LHCN-M2 (cell line): ENCODE measurements around the gene PHF21B. TPM values are rescaled to one million over a fixed set of nuclear protein-coding genes. Genes with fewer than 3 reads are reported as not detected.

ENCODE experiments used
- DNase-seq: peaks from one replicate; pipeline ENCODE4 v3.0.0-alpha.2; 2012; ENCODE audit warnings: low read depth
- total RNA-seq: library from RNA; depleted of rRNA; stranded (reverse); fragments of >200 nt; gene quantifications from 2 replicates; pipeline ENCODE4 v1.2.3, GENCODE V29; 2014

The PHF21B gene
- total RNA-seq, 1 experiment from 2014 or later, result 0.98 TPM

DNA sequence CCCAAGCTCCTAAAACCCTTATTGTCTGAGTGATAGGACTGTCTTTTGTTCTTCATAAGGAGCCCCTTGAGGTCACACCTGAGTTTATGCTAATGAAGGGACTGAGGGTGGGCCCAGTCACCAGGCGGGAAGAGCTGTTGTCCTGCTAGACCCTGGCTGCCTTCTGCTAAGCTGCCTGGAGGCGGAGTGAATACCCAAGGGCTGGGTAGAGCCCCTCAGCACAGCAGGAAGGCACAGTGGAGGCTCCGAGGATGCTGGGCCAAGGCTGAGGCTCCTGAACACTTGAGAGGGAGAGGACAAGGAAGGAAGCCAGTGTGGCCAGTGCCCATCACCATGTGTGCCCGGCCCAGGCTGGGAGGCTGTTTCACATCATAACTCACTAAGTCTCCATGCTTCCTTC lies 4.8 kb upstream of the PHF21B start:
- no peak for DNase-seq

DNA sequence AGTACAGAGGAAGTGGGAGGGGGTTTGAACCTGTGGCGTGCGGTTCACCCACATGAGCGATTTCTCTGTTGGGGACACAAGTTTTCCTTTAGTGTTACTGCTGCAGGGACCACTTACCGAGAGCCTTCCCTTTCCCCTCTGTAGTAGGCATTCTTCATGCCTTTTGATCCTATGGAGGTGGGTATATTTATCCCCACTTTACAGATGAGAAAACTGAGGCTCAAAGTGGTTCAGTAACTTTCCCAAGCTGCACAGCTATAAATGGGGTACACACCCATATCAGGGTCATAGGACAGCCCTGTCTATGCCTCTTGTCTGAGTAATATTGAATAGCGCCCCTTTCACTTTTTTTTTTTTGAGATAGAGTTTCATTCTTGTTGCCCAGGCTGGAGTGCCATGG lies 3.3 kb upstream of the PHF21B start:
- no peak for DNase-seq

DNA sequence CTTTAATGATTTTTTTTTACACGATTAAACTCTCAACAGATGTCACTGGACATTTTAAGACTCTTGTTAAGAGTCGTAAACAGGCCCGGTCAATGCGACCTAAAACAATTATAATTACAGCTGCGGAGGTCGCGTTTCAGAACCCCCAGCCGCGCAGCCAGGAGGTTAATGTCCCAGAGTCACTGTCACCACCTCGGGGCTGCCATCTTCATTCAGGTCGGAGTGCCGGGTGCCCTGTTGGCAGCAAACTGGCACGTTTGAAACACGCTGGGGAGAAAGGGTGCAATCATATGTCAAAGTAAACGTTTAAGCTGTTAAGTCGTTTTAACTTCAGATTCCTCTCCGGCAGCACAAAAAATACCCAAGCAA lies 711 bp upstream of the PHF21B start:
- no peak for DNase-seq

DNA sequence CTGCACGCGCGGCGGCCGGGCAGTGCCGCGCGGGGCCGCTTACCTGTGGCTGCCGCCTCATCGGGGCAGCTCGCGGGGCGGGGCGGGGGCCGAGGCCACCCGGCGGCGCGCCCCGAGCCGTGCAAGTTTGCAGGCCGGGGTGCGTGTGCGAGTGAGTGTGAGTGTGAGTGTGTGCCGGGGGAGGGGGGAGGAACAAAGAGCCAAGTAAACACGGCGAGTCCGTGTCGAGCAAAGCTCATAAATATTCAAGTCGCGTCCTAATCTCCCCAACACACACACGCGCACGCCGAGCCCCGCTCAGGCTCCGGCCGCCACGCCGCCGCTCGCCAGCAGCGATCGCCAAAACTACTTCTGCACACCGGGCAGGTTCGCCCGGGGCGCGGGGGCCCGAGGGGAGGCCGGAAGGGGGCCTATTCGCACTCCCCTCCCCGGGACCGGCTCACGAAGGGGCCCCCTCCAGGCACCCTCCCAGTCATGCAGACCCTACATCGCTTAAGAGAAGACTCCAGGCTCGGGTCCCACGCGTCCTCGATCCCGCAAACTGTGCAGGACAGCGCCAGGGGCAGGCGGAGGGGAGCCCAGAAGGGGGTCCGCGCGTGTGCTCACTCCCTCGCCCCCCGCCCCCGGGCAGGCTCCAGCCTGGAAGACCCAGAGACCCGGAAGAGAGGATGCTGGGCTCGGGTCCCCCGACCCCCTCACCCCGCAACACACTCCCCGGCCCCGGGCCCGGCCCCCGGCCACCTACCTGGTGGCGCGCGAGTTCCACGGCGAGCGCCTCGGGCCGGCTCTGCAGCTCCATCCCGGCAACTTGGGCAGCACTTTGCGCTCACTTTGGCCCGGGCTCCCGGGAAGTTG lies 827 bp downstream of the PHF21B start:
- DNase-seq, result no peak

DNA sequence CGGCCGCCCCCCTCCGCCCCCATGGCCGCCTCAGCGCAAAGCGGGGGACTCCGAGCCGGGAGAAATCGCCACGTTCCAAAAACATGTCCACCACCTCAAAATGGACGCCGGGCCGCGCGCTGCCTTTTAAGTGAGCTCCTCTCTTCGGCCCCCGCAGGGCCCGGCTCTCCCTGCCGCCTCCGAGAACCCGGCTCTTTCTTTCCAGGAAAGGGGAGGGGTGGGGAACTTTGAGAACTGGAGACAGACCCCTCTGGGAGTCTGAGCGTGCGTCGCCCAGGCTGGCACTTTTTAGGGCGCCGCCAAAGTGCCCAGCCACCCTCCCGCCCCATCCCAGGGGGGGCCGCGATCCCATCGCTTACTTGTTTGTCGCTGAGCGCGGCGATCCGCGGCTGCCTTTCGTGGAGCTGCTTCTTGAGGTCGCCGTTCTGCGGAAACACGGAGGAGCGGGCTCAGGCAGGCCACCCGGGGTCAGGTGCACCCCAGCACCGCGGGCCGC lies 1.6 kb downstream of the PHF21B start:
- peak; percentile 10 for DNase-seq

DNA sequence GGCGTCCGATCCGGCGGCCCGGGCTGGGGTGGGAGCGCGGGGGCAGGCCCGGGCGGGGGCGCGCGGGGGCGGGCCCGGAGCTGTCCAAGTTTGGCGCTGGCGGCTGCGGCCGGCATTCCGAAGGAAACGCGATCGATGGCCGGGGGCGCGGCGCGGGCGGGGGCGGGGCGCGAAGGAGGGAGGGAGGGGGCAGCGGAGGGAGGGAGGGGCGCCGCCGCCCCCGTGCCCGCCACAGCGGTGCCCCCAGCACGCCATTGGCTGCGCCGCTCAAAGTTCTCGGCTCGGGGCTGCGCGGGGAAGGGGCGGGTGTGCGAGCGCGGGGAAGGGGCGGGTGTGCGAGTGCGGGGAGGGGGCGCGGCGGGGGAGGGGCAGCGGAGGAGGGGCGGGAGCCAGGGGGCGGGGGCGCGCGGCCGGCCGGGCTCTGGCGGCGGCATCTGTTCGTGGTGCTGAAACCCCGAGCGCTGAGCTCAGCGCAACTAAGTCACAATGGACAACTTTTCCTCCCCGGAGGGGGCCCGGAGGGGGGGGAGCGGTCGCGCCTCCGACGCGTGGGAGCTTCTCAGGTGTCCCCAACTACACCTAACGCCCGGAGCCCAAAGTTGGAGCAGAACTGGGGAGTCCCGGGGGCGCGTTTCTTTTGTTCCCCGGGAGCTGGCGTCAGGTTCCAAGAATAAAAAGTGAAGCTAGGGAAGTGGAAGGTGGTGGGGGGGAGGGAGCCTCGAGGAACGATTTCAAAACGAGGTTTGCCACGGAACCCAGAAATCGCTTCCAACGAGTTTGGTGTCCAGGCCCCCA lies 2.2 kb downstream of the PHF21B start:
- DNase-seq, result peak; percentile 14

DNA sequence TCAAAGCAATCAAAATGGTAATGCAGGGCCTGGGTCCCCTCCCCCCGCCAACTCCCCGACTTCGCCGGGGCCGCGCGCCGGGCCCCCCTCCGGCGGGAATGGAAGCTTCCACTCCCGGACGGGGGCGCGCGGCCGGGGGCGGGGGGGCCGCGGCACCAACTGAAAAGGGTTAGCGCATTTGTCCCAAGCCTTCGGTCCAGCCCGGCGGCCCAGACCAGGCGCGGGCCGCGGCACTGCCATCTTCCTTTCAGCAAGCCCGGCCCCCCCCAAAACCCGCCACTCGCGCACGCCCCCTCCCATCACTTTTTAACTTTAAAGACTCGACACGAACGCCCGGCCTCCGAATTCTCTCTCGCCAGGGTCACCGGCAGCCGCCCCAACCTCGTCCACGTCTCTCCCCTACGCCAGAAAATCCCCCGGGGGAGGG lies 2.8 kb downstream of the PHF21B start:
- no peak for DNase-seq

DNA sequence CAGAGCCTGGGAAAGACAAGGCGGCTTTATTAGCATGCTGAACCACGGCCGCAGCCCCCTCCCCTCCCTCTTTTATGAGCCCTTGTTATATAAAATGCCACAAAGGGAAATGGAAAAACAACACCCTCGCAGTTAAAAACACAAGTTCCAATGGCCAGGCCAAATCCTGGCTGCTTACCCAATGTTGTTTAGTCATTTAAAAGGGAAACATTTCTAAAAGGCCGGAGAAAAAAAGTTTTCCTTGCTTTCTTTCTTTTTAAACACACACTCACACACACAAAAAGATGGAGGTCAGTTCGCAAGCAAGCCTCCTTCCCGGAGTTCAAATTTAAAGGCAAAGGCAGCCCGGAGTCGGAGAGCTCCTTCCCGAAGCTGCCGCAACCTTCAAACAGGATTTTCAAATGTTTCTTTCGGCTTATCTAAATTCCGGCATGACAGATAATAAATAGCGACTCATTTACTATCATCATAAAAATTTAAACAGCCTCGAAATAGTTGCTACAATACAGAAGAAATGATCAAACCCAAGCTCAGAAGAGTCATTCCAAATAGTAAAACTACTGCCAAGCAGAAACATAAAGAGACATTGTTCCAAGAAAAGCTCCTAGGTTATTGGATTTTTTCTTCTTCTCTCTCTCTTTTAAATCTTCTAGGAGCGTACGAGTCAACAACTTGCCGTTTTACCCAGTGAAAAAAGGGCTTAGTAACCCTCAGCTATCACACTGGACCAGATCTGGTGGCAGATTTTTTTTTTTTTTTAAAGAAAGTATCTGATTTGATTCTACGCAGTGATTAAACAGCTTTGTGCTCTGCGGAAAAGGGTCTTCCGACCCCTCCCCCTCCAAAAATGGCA lies 3.5 kb downstream of the PHF21B start:
- DNase-seq, result no peak

DNA sequence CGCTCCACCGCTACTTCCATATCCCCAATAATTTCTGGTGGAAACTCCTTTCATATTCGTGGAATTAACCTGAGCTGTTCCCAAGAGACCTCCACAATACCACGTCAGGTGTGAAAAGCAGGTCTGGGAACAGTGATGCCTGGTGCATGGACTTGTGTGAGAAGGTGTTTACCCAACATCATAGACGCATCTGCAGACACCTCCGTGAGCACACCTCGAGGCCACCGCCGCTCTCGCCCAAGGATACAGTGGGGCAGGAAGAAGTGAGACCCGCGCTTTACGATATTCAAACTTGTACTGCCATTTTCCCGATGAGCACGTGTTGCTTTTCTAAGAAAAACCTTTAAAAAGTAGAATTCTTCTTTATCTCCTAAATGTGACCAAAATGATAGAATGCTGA lies 8.2 kb downstream of the PHF21B start:
- DNase-seq, result no peak

DNA sequence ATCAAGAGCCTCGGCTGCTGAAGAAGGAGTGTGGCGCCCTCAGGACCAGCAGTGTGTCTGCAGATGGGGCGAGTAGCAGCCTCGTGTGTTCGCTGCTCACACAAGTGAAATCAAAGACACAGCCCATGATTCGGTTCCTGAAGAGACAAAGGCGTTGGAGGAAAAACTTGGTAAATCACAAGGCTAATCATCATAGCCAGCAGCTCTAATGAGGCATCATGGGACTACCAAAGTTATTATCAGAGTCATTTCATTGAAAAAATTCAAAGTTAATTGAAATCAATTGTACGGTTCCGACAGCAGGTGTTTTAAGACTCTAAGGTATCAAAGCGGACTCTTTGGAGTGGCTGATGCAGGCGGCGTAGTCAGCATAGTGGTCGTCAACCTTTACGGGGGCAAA lies 9.5 kb downstream of the PHF21B start:
- no peak for DNase-seq

DNA sequence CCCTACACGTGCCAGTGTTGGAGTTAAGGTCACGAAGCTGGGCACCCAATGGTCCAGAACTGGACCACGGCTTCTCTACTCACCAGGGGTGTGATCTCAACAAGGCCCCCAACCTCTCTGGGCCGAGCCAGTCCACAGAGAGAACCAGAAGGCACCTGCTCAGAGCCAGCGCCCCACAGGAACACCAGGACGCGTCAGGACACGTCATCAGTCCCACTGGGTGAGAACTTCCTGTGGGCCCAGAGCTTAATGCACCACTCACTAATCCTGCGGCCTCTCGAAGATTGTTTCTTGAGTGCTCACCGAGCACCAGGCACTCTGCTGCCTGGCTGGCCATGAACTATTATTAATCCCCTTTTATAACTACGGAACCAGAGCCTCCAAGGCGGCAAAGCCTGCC lies 10.1 kb downstream of the PHF21B start:
- no peak for DNase-seq

DNA sequence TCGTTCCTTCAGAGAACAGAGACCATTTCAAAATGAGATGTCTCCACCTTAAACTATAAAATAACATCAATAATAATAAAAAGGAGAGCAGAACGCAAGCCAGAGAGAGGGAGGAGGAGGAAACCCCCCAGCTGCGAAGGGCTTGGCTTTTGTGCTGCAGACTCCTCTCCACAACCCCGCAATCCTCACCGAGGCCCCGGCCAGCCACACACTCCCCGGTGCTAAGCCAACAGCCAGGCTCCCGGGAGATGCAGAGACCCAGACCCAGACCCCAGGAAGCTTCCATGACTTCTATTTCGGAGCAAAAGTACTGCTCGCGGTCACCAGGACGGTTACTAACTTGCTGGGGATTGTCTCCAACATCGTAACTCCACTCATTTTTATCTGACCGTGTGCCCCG lies 10.6 kb downstream of the PHF21B start:
- no peak for DNase-seq

DNA sequence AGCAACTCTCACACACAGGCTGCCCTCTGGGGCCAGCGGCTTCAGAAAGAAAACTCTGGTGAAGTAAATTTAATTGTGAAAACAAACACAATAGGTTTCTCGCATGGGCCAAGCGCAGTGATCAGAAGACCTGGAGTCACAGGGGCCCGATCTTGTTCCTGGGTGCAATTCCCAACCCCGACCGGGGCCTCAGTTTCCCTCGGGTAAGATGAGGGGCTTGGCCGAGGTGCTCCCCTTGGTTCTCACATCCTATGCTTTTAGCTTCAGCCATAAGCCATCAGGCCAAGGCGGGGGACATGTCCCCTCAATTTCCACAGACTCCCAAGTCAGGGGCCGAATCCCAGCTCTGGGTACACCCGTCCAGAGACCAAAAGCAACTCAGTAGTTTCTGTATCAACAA lies 11.5 kb downstream of the PHF21B start:
- no peak for DNase-seq

DNA sequence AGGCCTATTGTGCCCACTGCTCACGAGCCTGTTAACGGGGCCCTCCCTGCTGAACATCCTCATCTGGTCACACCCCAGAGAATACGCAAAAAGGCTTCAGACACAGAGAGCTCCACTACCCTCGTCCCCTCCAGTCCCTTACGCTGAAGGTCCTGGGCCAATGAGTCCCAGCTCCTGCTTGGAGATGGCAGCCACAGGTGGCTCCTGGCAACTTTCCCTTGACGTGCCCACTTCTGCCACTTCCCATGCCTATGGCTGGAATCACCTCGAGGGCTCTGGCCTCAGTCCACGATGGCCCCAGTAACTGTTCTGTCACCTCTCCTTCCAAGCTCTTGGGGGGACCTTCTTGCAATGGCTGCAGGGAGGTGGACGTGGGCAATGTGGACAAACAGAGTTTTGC lies 12.7 kb downstream of the PHF21B start:
- DNase-seq, result no peak

DNA sequence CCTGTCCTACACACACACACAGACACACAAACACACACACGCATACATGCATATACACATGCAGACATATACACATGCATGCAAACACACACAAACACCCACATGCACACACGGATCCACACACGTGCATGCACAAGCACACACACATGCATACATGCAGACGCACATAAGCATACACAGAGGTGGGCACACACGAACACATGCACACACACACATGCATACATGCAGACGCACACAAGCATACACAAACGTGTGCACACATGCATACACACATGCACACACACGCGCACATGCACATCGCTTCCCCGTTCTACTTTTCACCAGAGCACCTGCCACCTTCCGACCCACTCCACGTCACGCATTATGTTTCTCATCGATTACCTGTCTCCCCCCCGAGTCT lies 13.2 kb downstream of the PHF21B start:
- no peak for DNase-seq

DNA sequence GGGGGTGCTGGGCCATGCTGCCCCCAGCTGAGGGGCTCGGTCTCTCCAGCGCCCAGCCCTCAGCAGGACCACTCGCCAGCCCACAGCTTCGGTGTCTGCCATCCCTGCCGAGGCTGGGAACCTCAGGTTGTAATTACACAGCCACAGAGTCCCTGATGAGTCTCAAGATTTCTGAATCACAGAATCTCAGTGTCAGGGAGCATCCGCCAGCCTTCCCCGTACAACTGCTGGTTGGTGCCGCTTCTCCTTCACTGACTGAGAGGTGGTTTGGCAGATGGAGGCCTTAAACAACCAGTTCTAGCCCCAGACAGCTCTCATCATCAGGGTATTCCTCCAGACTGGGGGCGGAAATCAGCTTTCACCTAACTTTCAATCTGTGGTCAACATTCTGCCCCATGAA lies 13.7 kb downstream of the PHF21B start:
- no peak for DNase-seq

DNA sequence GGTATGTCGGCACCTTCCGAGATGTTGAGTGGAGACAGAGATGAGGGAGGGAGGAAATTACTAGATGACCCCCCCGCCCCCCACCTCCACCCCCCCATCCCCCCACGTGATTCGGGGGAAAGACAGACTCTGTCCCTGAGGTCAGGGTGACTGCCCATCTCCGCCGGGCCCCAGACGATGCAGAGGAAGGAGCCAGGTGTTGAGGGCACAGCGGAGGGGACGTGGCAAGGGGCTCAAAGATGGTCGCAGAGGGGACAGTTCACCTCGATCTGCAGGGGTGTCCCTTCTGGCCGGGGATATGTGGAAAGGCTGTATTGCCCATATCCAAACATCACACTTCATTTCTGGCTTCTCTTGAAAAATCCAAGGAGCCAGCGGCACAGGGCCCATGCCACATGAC lies 14.1 kb downstream of the PHF21B start:
- no peak for DNase-seq

DNA sequence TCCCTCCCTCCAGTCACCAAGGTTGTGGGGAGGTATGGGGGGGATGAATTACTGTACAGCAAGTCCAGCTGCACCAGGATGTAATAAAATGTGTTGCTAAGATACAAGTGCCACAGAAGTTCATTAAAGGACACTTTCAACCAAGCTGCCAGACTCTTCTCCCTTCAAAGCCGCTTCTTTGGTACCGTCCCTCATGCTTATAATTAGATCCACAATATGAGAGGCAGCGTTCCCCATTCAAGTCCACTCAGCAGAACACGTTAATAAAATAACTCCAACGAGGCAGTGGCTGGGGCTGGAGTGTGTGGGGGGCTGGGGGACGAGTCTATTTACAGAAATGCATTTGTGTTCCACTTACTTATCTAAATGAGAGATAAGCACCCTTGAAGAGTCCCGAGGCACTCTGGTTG lies 14.7 kb downstream of the PHF21B start:
- DNase-seq, result no peak

DNA sequence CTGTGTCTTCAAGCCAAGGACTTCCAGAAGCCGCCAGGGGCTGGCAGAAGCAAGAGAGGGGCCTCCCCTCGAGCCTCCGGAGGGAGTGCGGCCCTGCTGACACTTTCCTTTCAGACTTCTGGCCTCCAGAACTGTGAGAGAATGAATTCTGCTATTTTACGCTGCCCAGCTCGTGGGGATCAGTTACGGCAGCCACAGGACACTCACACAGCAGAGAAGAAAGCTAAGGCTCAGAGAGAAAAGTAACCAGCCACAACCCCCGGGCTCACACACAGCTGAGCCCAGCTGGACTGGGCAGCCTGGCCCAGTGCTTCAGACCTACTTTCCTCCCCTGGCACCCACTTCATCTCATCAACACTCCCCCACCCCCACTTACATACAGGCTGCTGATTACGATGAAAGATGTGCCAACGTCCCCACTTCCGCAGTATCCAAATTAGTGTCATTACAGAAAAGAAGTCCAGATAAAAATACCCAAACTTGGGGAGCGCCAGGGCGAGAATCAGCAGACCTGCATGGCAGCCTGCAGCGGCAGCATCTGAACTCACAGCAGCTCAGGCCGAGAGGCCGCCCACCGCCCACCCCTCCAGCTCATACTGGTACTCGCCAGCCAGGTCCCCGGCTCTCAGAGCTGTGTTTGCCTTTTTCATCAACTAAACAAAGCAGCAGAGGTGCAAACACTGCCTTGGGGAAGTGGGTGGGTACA lies 15.3 kb downstream of the PHF21B start:
- no peak for DNase-seq

DNA sequence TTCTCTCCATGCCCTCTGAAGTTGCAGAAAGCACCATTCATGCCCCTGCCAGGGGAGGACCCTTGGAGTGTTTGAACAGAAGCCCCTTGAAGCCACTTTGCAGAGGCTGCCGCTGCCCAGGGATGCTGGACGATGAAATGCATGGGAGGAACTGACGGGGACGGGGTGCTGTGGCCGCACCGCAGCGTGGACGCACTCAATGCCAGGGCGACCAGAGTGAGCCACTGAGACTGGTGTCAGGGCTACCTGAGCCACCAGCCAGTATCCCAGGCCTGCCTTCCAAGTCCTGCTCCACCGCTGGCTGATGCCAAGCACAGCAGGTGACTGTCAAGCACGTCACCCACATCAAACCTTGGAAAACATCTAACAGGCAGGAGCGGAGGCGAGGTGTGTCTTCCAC lies 17.6 kb downstream of the PHF21B start:
- no peak for DNase-seq

DNA sequence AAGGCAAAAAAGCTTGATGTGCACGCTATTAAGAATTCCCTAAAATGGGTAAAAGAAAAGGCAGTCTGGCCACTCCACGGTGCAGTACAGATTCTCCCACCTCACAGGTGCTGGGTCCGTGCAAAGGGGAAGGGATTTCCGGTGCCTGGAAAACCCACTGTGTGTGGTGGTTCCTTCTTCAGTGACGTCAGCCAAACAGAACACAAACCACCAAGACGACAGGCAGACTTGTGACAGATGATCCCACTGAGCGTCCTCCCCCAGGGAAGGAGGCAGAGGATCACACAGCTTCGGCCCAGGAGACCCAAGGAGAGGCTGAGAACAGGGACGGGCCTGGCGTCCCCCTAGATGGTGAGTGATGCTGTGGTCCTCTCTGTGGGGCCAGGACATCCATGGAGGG lies 18.6 kb downstream of the PHF21B start:
- no peak for DNase-seq
